Endothelial cell of umbilical vein (primary cell): Measurements from ENCODE around the gene SMARCE1. TPM values are rescaled to one million over a fixed set of nuclear protein-coding genes. Genes with fewer than 3 reads are reported as not detected.

Experiments
- BruUV-seq: library from RNA; stranded (reverse); fragments of 400-500 nt; replicated peaks from 2 replicates; lab custom pipeline; 2021; lab: Mats Ljungman, UMichigan
- CTCF ChIA-PET: fragments of 300-600, 350-600 bp; sonication (Branson Sonifier 250); formaldehyde crosslinking; loops from one replicate; lab custom pipeline; 2021; ENCODE audit warnings: antibody characterized with exemption, inconsistent platforms; lab: Charles Lee
- POLR2A ChIA-PET: fragments of 300-600, 350-600 bp; sonication (Branson Sonifier 250); formaldehyde crosslinking; loops from one replicate; lab custom pipeline; 2021; ENCODE audit warnings: antibody characterized with exemption, inconsistent platforms; lab: Charles Lee
- DNase-seq: peaks from one replicate; pipeline ENCODE4 v3.0.0-alpha.2; 2011; ENCODE audit warnings: low read depth, low spot score
- FAIRE-seq: peaks from 2 replicates; lab custom pipeline; 2011; peaks lifted over from hg19 to GRCh38; lab: Jason Lieb, UNC
- H2AFZ ChIP-seq: 2 replicates; pipeline ENCODE4 v1.6.0; 2012; ENCODE audit warnings: low read depth, low read length, control low read depth, inconsistent platforms
- H3K27ac ChIP-seq: 2 replicates; pipeline ENCODE4 v1.5.1; 2011; ENCODE audit warnings: low read depth, mild to moderate bottlenecking, control low read depth, low read length, moderate library complexity; ENCODE audit not compliant: insufficient read depth
- H3K27me3 ChIP-seq, 2 experiments: 2 replicates each; pipeline versions ENCODE4 v1.6.0 to v1.6.1; 2011; ENCODE audit warnings: low read length in 2 of 2, mixed read lengths in 1 of 2; ENCODE audit not compliant: control insufficient read depth in 2 of 2, insufficient read depth in 2 of 2
- H3K36me3 ChIP-seq, 2 experiments: 2 replicates in 1 of 2; 3 replicates in 1 of 2; pipeline ENCODE4 v1.5.1; 2011; ENCODE audit warnings: low read length in 2 of 2, mild to moderate bottlenecking in 1 of 2, moderate library complexity in 1 of 2; ENCODE audit not compliant: control insufficient read depth in 2 of 2, insufficient read depth in 2 of 2; ENCODE audit errors: extremely low read depth in 1 of 2
- H3K4me1 ChIP-seq: 3 replicates; pipeline ENCODE4 v1.5.1; 2011; ENCODE audit warnings: mild to moderate bottlenecking, low read length; ENCODE audit not compliant: control insufficient read depth, insufficient read depth; ENCODE audit errors: extremely low read depth
- H3K4me2 ChIP-seq: 2 replicates; pipeline ENCODE4 v1.6.1; 2011; ENCODE audit warnings: low read length, control low read depth, mixed read lengths; ENCODE audit not compliant: insufficient read depth
- H3K4me3 ChIP-seq, 3 experiments: fragments of 200-600 bp in 1 of 3; sonication (generic), shearing (Covaris generic) in 1 of 3; replicated peaks in 1 of 3; 2 replicates each; pipeline ENCODE4 v1.5.1; 2011 to 2016; ENCODE audit warnings: control low read depth in 3 of 3, low read length in 3 of 3, mild to moderate bottlenecking in 2 of 3, inconsistent platforms in 1 of 3, low read depth in 1 of 3, moderate library complexity in 1 of 3; ENCODE audit not compliant: insufficient read depth in 1 of 3
- H3K79me2 ChIP-seq: 2 replicates; pipeline ENCODE4 v1.6.0; 2012; ENCODE audit warnings: low read length, inconsistent platforms; ENCODE audit not compliant: control insufficient read depth, insufficient read depth
- H3K9ac ChIP-seq: replicated peaks from 2 replicates; pipeline ENCODE3; 2011; ENCODE audit warnings: low read length, control low read depth; ENCODE audit not compliant: insufficient read depth; ENCODE audit errors: extremely low read depth
- H3K9me1 ChIP-seq: replicated peaks from 3 replicates; pipeline ENCODE4 v1.6.0; 2011; ENCODE audit warnings: mild to moderate bottlenecking, low read length; ENCODE audit not compliant: control insufficient read depth, insufficient read depth; ENCODE audit errors: extremely low read depth
- H3K9me3 ChIP-seq: replicated peaks from 2 replicates; pipeline ENCODE4 v1.5.1; 2012; ENCODE audit warnings: low read length, inconsistent platforms; ENCODE audit not compliant: control insufficient read depth, insufficient read depth
- H4K20me1 ChIP-seq: replicated peaks from 2 replicates; pipeline ENCODE3; 2011; ENCODE audit warnings: mild to moderate bottlenecking, low read length; ENCODE audit not compliant: control insufficient read depth, insufficient read depth; ENCODE audit errors: extremely low read depth
- CTCF ChIP-seq, 2 donors: IDR thresholded peaks; 1 replicate in 1 of 2; 2 replicates in 1 of 2; pipeline ENCODE4 v1.5.1; 2011; ENCODE audit warnings: low read length in 2 of 2, mild to moderate bottlenecking in 2 of 2, moderate library complexity in 2 of 2, control low read depth in 1 of 2, inconsistent platforms in 1 of 2, low read depth in 1 of 2; ENCODE audit not compliant: insufficient read depth in 1 of 2; ENCODE audit errors: extremely low read depth in 1 of 2
- EZH2 ChIP-seq: IDR thresholded peaks from 2 replicates; pipeline ENCODE4 v1.6.1; 2012; ENCODE audit warnings: borderline replicate concordance, low read depth, mild to moderate bottlenecking, moderate library complexity, low read length, inconsistent platforms; ENCODE audit not compliant: severe bottlenecking
- FOS ChIP-seq: IDR thresholded peaks from 2 replicates; pipeline ENCODE4 v1.6.1; 2011; ENCODE audit warnings: mild to moderate bottlenecking, low read length, moderate library complexity, borderline replicate concordance; ENCODE audit not compliant: insufficient read depth
- GATA2 ChIP-seq: IDR thresholded peaks from 2 replicates; pipeline ENCODE4 v1.7.0; 2011; ENCODE audit warnings: low read depth, mild to moderate bottlenecking, moderate library complexity, mixed read lengths, low read length; ENCODE audit not compliant: insufficient read length, insufficient read depth
- JUN ChIP-seq: IDR thresholded peaks from 2 replicates; pipeline ENCODE4 v1.6.1; 2011; ENCODE audit warnings: borderline replicate concordance, low read depth; ENCODE audit not compliant: insufficient read length, insufficient read depth
- MYC ChIP-seq: IDR thresholded peaks from one replicate; pipeline ENCODE4 v1.6.1; 2011; ENCODE audit warnings: mild to moderate bottlenecking, low read depth, low read length
- POLR2A ChIP-seq: IDR thresholded peaks from 2 replicates; pipeline ENCODE4 v1.6.1; 2012; ENCODE audit warnings: low read depth, mild to moderate bottlenecking, control low read depth, low read length
- POLR2AphosphoS5 ChIP-seq: IDR thresholded peaks from 2 replicates; pipeline ENCODE4 v1.6.1; 2012; ENCODE audit warnings: low read depth, mild to moderate bottlenecking, control low read depth, low read length, moderate library complexity; ENCODE audit not compliant: insufficient read depth
- dilution Hi-C: fragments of 300-500 bp; cut with MboI; formaldehyde crosslinking; loops from one replicate; pipeline ENCODE4 v1.15.0; 2019; ENCODE audit warnings: low sequenced_read_pairs; ENCODE audit not compliant: extremely low pct_ligation_motif_present
- intact Hi-C: fragments of 100-400 bp; cut with micrococcal nuclease; formaldehyde crosslinking; loops from one replicate; pipeline ENCODE4 v1.10.0; 2022
- polyA plus RNA-seq, 4 experiments: library from polyadenylated mRNA; depleted of rRNA in 3 of 4; stranded (reverse) in 3 of 4; unstranded in 1 of 4; fragments of >200 nt; gene quantifications; 2 replicates each; pipeline versions ENCODE4 v1.2.1 to v1.2.3, GENCODE V29; 2011 to 2012; ENCODE audit warnings: missing spikeins in 1 of 4
- total RNA-seq: library from RNA; stranded (reverse); gene quantifications from 2 replicates; pipeline ENCODE4 v1.2.3, GENCODE V29; 2021
- TF ChIP-seq, protein P1 (sequence below): IDR thresholded peaks from 2 replicates; pipeline ENCODE4 v1.6.1; 2011; ENCODE audit not compliant: insufficient read depth, insufficient read length

The SMARCE1 gene
- total and polyA plus RNA-seq, 2 donors (not counting 3 experiments of a cell fraction or from before 2014, with no cell fraction given), result 28.4 to 127 TPM

DNA sequence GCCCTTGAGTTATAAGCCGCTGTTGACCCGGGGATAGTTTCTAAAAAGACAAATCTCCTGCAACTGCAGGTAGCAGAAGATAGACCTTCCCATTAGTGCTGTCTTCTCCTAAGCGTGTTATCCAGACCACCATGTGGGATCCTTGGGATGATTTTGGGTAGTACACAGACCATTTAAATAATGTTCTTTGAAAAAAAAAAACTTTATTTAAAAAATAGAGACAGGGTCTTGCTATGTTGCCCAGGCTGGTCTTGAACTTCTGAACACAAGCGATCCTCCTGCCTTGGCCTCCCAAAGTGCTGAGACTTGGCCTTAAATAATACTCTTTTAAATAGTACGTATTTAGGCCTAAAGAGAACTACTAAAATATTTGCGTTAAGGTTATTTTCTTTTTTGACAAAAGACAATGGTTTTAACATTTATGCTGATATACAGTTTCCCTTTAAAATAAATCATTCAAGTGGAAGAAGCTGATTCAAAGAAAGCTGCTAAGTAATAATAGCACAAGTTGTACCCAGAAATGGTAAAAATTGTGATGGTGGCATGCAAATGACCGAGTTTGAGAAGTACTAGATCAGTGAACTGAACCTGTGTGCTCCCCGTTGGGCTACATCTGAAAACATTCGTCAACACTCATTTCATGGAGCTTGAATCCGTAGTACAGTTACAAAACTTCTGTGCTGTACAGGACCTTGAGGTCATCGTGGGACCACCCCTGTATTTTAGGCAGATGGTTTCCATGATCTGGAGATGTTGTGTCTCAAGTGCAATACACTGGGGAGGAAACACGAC is 24.0 kb downstream of the SMARCE1 start:
- Histone ChIP-seq H3K9me3 (no peaks in the 10 kb centered on the region), H3K4me3 (no peak overlapping the region), H3K9me1 (no peaks in the 10 kb centered on the region), H3K79me2 (no peaks in the 10 kb centered on the region), H3K27me3 (no peaks in the 10 kb centered on the region), H3K9ac (no peak overlapping the region), H3K4me1 (no peaks in the 10 kb centered on the region), H3K36me3 (peaks cover 0 to 6% of the 10 kb centered on the region in 2 experiments), H4K20me1 (no peaks in the 10 kb centered on the region), H3K4me2 (no peak overlapping the region), H2AFZ (no peak overlapping the region), H3K27ac (no peak overlapping the region)
- DNase-seq, result no peak
- intact Hi-C loops, result loop anchor here (5.0 kb wide), 1 partner anchor 104 kb away; no protein-coding TSS in a partner anchor
- POLR2A ChIA-PET, result no interaction called here
- TF ChIP-seq, protein P1, sequence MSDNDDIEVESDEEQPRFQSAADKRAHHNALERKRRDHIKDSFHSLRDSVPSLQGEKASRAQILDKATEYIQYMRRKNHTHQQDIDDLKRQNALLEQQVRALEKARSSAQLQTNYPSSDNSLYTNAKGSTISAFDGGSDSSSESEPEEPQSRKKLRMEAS, result no peak
- no peak for TF ChIP-seq POLR2A
- TF ChIP-seq EZH2, result no peak
- no peak for TF ChIP-seq FOS
- TF ChIP-seq JUN, result no peak
- dilution Hi-C loops, result no loop called here
- no peak for FAIRE-seq
- CTCF ChIA-PET, result interaction anchor here (1.0 to 3.8 kb wide), 4 partner anchors 7 to 1039 kb away, joined by 4 to 18 read pairs (median 5); no protein-coding TSS in a partner anchor
- no TSS peak for BruUV-seq

DNA sequence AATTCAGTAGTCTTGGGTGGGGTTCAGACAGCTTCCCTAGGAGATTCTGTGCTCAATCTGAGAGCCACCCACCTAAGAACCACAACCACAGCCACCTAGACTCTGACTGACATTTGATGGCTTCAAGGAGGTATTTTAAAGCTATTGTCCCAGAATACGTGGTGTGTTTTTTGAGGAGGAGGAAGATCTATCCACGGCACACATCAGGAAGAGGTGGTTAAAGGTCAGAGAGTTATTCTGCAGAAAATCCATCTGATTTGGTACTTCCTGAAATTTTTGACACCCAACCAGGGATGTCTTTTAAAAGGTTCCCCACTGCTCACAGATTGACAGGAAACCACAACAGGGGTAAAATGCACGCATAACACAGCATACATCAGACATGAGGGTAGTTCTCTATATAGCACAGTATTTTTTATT is 25.1 kb downstream of the SMARCE1 start:
- intact Hi-C loops (loop anchor here (5.0 kb wide), 1 partner anchor 105 kb away; no protein-coding TSS in a partner anchor), dilution Hi-C loops (no loop called here)
- Histone ChIP-seq H3K9ac (no peak overlapping the region), H2AFZ (no peak overlapping the region), H3K36me3 (no peaks in the 10 kb centered on the region), H3K79me2 (no peaks in the 10 kb centered on the region), H3K4me3 (no peak overlapping the region), H3K4me1 (no peaks in the 10 kb centered on the region), H4K20me1 (no peaks in the 10 kb centered on the region), H3K27ac (no peak overlapping the region), H3K27me3 (no peaks in the 10 kb centered on the region), H3K9me3 (no peaks in the 10 kb centered on the region), H3K9me1 (no peaks in the 10 kb centered on the region), H3K4me2 (no peak overlapping the region)
- no TSS peak for BruUV-seq
- no peak for FAIRE-seq
- no peak for DNase-seq
- ChIA-PET POLR2A (no interaction called here), CTCF (no interaction called here)
- no peak for TF ChIP-seq JUN
- no peak for TF ChIP-seq MYC
- TF ChIP-seq GATA2, result no peak
- TF ChIP-seq, protein P1, result no peak
- no peak for TF ChIP-seq CTCF (IDR thresholded peaks at IDR 0.05; ENCODE audit: extremely low read depth in 1 of 2, insufficient read depth in 1 of 2, low read depth in 1 of 2, low read length in 2 of 2)
- no peak for TF ChIP-seq FOS
- TF ChIP-seq POLR2AphosphoS5, result no peak
- no peak for TF ChIP-seq POLR2A
- no peak for TF ChIP-seq EZH2
